HepG2 (cell line): ENCODE data around the gene PIK3R3. TPM values are rescaled to one million over a fixed set of nuclear protein-coding genes. Genes with fewer than 3 reads are reported as not detected.

Experiments used
- ATAC-seq: fragments of 200-7000 bp; cut with Tn5 transposase; 3 replicates; pipeline ENCODE4 v1.9.1; 2020; ENCODE audit warnings: mild to moderate bottlenecking, moderate library complexity
- Bru-seq: library from RNA; stranded (reverse); fragments of 400-500 nt; gene quantifications from one replicate; lab custom pipeline; 2021; lab: Mats Ljungman, UMichigan
- BruChase-seq, 2 experiments: library from RNA; stranded (reverse); fragments of 400-500 nt; gene quantifications; one replicate each; lab custom pipeline; 2021; lab: Mats Ljungman, UMichigan
- BruUV-seq: library from RNA; stranded (reverse); fragments of 400-500 nt; replicated peaks from 2 replicates; lab custom pipeline; 2021; lab: Mats Ljungman, UMichigan
- CTCF ChIA-PET: fragments of 300-600 bp; formaldehyde crosslinking; extraction: SDS; loops from one replicate; lab custom pipeline; 2021; ENCODE audit warnings: low total read pairs, inconsistent platforms, low intra/inter-chr PET ratio; lab: Yijun Ruan, JAX
- POLR2A ChIA-PET: fragments of 350-600 bp; sonication (Branson Sonifier 250); formaldehyde crosslinking; loops from one replicate; lab custom pipeline; 2020; ENCODE audit warnings: antibody characterized with exemption, inconsistent platforms; lab: Yijun Ruan, JAX
- DNase-seq: peaks from one replicate; pipeline ENCODE4 v3.0.0-alpha.2; 2015; ENCODE audit warnings: low spot score
- FAIRE-seq: peaks from 3 replicates; lab custom pipeline; 2011; peaks lifted over from hg19 to GRCh38; lab: Jason Lieb, UNC
- H2AFZ ChIP-seq: one replicate; pipeline ENCODE4 v1.6.1; 2011; ENCODE audit warnings: low read length, inconsistent platforms
- H3K27ac ChIP-seq: fragments of 300-600 bp; 3 replicates; pipeline ENCODE4 v1.8.0; 2011; ENCODE audit warnings: mixed run types, mild to moderate bottlenecking, mixed read lengths, low read length, inconsistent platforms; ENCODE audit not compliant: insufficient read depth; ENCODE audit errors: extremely low read length
- H3K27me3 ChIP-seq, 2 experiments: fragments of 200-600 bp in 1 of 2; 2 replicates in 1 of 2; 3 replicates in 1 of 2; pipeline versions ENCODE4 v1.6.0 to v1.8.0; 2011; ENCODE audit warnings: low read length in 2 of 2, mild to moderate bottlenecking in 2 of 2, moderate library complexity in 2 of 2, inconsistent platforms in 1 of 2; ENCODE audit not compliant: insufficient read depth in 2 of 2, control insufficient read depth in 1 of 2
- H3K36me3 ChIP-seq, 2 experiments: fragments of 200-600 bp in 1 of 2; replicated peaks in 1 of 2; 2 replicates in 1 of 2; 3 replicates in 1 of 2; pipeline versions ENCODE4 v1.5.1 to v1.8.0; 2011; ENCODE audit warnings: low read length in 2 of 2, inconsistent platforms in 1 of 2; ENCODE audit not compliant: insufficient read depth in 2 of 2, control insufficient read depth in 1 of 2
- H3K4me1 ChIP-seq: 2 replicates; pipeline ENCODE4 v1.5.1; 2012; ENCODE audit warnings: low read length, inconsistent platforms; ENCODE audit not compliant: insufficient read depth
- H3K4me2 ChIP-seq: 2 replicates; pipeline ENCODE4 v1.6.0; 2011; ENCODE audit warnings: low read depth, low read length, inconsistent platforms
- H3K4me3 ChIP-seq, 3 experiments: fragments of 200-600 bp in 1 of 3; sonication (generic), shearing (Covaris generic) in 1 of 3; replicated peaks in 1 of 3; 2 replicates each; pipeline ENCODE4 v1.5.1; 2011 to 2016; ENCODE audit warnings: low read length in 3 of 3, inconsistent platforms in 2 of 3, low read depth in 2 of 3, mild to moderate bottlenecking in 2 of 3, control low read depth in 1 of 3, mixed read lengths in 1 of 3; ENCODE audit not compliant: insufficient read depth in 1 of 3
- H3K79me2 ChIP-seq: one replicate; pipeline ENCODE4 v1.6.1; 2011; ENCODE audit warnings: low read length, inconsistent platforms; ENCODE audit not compliant: insufficient read depth
- H3K9ac ChIP-seq: 2 replicates; pipeline ENCODE4 v1.6.0; 2011; ENCODE audit warnings: mild to moderate bottlenecking, low read depth, low read length, inconsistent platforms; ENCODE audit not compliant: insufficient read depth
- H3K9me3 ChIP-seq: 2 replicates; pipeline ENCODE4 v1.5.1; 2012; ENCODE audit warnings: mild to moderate bottlenecking, low read length
- H4K20me1 ChIP-seq: 2 replicates; pipeline ENCODE4 v1.6.0; 2011; ENCODE audit warnings: inconsistent platforms, mild to moderate bottlenecking, low read length, moderate library complexity; ENCODE audit not compliant: insufficient read depth
- AGO1 ChIP-seq: fragments of 200-400 bp; formaldehyde crosslinking; IDR thresholded peaks from 2 replicates; pipeline ENCODE4 v1.6.1; 2017; ENCODE audit warnings: mild to moderate bottlenecking, low read depth, low read length, moderate library complexity; ENCODE audit not compliant: poor library complexity, severe bottlenecking
- ATF4 ChIP-seq, 2 experiments: fragments of 450-650 bp in 1 of 2; sonication (generic) in 1 of 2; formaldehyde crosslinking; IDR thresholded peaks; 2 replicates each; pipeline versions ENCODE4 v1.5.0 to v1.8.0; 2020 to 2022; ENCODE audit warnings: mild to moderate bottlenecking in 1 of 2, missing genetic modification reagents in 1 of 2
- ATRX ChIP-seq: sonication (generic); formaldehyde crosslinking; IDR thresholded peaks from 2 replicates; pipeline ENCODE4 v1.4.0; 2020; ENCODE audit warnings: missing genetic modification reagents, borderline replicate concordance
- DR1 ChIP-seq: sonication (generic); formaldehyde crosslinking; IDR thresholded peaks from 2 replicates; pipeline ENCODE4 v1.8.0; 2021; ENCODE audit warnings: mild to moderate bottlenecking, missing genetic modification reagents, inconsistent platforms
- ELF3 ChIP-seq: IDR thresholded peaks from 2 replicates; pipeline ENCODE4 v1.6.1; 2016; ENCODE audit warnings: missing genetic modification reagents, missing compliant biosample characterization
- MEF2D ChIP-seq: sonication (generic); formaldehyde crosslinking; IDR thresholded peaks from 2 replicates; pipeline ENCODE4 v1.5.1; 2020; ENCODE audit warnings: mild to moderate bottlenecking, missing genetic modification reagents
- ONECUT2 ChIP-seq: sonication (generic); formaldehyde crosslinking; IDR thresholded peaks from 2 replicates; pipeline ENCODE4 v1.4.0; 2020; ENCODE audit warnings: missing genetic modification reagents
- PAWR ChIP-seq: sonication (generic); formaldehyde crosslinking; IDR thresholded peaks from 2 replicates; pipeline ENCODE4 v1.4.0; 2020; ENCODE audit warnings: missing genetic modification reagents, mild to moderate bottlenecking, borderline replicate concordance
- RFXAP ChIP-seq: sonication (generic); formaldehyde crosslinking; IDR thresholded peaks from 2 replicates; pipeline ENCODE4 v1.4.0; 2020; ENCODE audit warnings: missing genetic modification reagents, borderline replicate concordance
- TEAD3 ChIP-seq: optimal IDR thresholded peaks from 2 replicates; pipeline ENCODE3; 2016; ENCODE audit warnings: borderline replicate concordance
- TFDP2 ChIP-seq: sonication (generic); formaldehyde crosslinking; IDR thresholded peaks from 2 replicates; pipeline ENCODE4 v1.4.0; 2020; ENCODE audit warnings: missing genetic modification reagents
- WGBS: methylation state at CpG from one replicate; pipeline ENCODE4 v1.1.6; 2017; ENCODE audit warnings: low lambda C conversion rate; 5-methylcytosine and 5-hydroxymethylcytosine counted together
- in situ Hi-C: cut with HindIII; loops from 2 replicates; pipeline ENCODE4 v1.10.0; 2017; ENCODE audit warnings: low pct_unique_long_range_greater_than_20kb; ENCODE audit not compliant: extremely low pct_ligation_motif_present
- intact Hi-C: fragments of 100-400 bp; cut with micrococcal nuclease; formaldehyde crosslinking; loops from one replicate; pipeline ENCODE4 v1.10.0; 2022; ENCODE audit not compliant: unreplicated experiment
- long read RNA-seq, 2 experiments: library from RNA in 1 of 2; library from polyadenylated mRNA in 1 of 2; stranded (forward) in 1 of 2; unstranded in 1 of 2; transcript quantifications; one replicate each; pipeline ENCODE4 v2.0.0, GENCODE V29; 2019 to 2022
- polyA minus RNA-seq, 3 experiments: library from RNA; depleted of rRNA, polyadenylated mRNA; stranded (reverse); fragments of >200 nt; gene quantifications; 2 replicates each; pipeline ENCODE4 v1.2.3, GENCODE V29; 2011; ENCODE audit warnings: low replicate concordance in 1 of 3
- polyA plus RNA-seq, 8 experiments: library from polyadenylated mRNA; depleted of rRNA in 3 of 8; stranded (reverse) in 7 of 8; unstranded in 1 of 8; fragments of >200 nt; fragmentation: Illumina TruSeq in 4 of 8; extraction: Trizol in 4 of 8; gene quantifications; 2 replicates each; pipeline versions ENCODE4 v1.2.1 to v1.2.3, GENCODE V29; 2011 to 2016; ENCODE audit warnings: low read depth in 4 of 8, missing spikeins in 1 of 8, mixed read lengths in 1 of 8; ENCODE audit not compliant: insufficient read depth in 1 of 8
- total RNA-seq, 5 experiments: library from RNA; depleted of rRNA; stranded (reverse); fragments of >200 nt; fragmentation: Illumina TruSeq; extraction: Trizol; gene quantifications; 2 replicates each; pipeline ENCODE4 v1.2.3, GENCODE V29; 2016; ENCODE audit warnings: low read depth in 1 of 5

PIK3R3 gene
- total RNA-seq (2016; rRNA removed; fragmentation: Illumina TruSeq; extraction: Trizol): 6.9 and 9.7 TPM in 2 replicates
- 7.4 and 9.6 TPM in 2 replicates for total RNA-seq (2016; cell fraction: cytosol; rRNA removed; fragmentation: Illumina TruSeq; extraction: Trizol; ENCODE audit: low read depth)
- 6.5 and 9.3 TPM in 2 replicates for total RNA-seq (2016; cell fraction: insoluble cytoplasmic fraction; rRNA removed; fragmentation: Illumina TruSeq; extraction: Trizol)
- 6.5 and 6.9 TPM in 2 replicates for total RNA-seq (2016; cell fraction: membrane; rRNA removed; fragmentation: Illumina TruSeq; extraction: Trizol)
- 7.1 and 7.2 TPM in 2 replicates for total RNA-seq (2016; cell fraction: nucleus; rRNA removed; fragmentation: Illumina TruSeq; extraction: Trizol)
- 0.31 and 0.37 TPM in 2 replicates for polyA plus RNA-seq (2011; rRNA removed)
- polyA plus RNA-seq (2011; cell fraction: cytosol; rRNA removed): 0.13 and 0.38 TPM in 2 replicates
- polyA plus RNA-seq (2011; cell fraction: nucleus; rRNA removed): 0.28 and 0.32 TPM in 2 replicates
- 0.48 and 0.75 TPM in 2 replicates for polyA plus RNA-seq (2012)
- polyA plus RNA-seq (2016; cell fraction: cytosol; fragmentation: Illumina TruSeq; extraction: Trizol; ENCODE audit: low read depth): 0.50 and 0.64 TPM in 2 replicates
- polyA plus RNA-seq (2016; cell fraction: insoluble cytoplasmic fraction; fragmentation: Illumina TruSeq; extraction: Trizol; ENCODE audit: low read depth): 7.1 and 8.3 TPM in 2 replicates
- polyA plus RNA-seq (2016; cell fraction: membrane; fragmentation: Illumina TruSeq; extraction: Trizol; ENCODE audit: low read depth): 1.2 and 1.7 TPM in 2 replicates
- 4.5 and 5.8 TPM in 2 replicates for polyA plus RNA-seq (2016; cell fraction: nucleus; fragmentation: Illumina TruSeq; extraction: Trizol; ENCODE audit: insufficient read depth, low read depth)
- polyA minus RNA-seq (2011; rRNA and poly(A)+ RNA removed; ENCODE audit: low replicate concordance): 0.66 and 31.7 TPM in 2 replicates
- polyA minus RNA-seq (2011; cell fraction: cytosol; rRNA and poly(A)+ RNA removed): 0.26 and 1.1 TPM in 2 replicates
- polyA minus RNA-seq (2011; cell fraction: nucleus; rRNA and poly(A)+ RNA removed): 0.52 and 0.87 TPM in 2 replicates
- percentile 43 among the genes with signal in this experiment for Bru-seq, nascent RNA
- BruChase-seq, experiment 1, labeled RNA remaining after a 6-hour chase: percentile 50 among the genes with signal in this experiment
- BruChase-seq, experiment 2, labeled RNA remaining after a 2-hour chase: percentile 59 among the genes with signal in this experiment
- long read RNA-seq, experiment 1, full-length matches to known transcripts: 1 of 4 reads
- long read RNA-seq, experiment 1, partial matches to known transcripts: 2 of 4 reads
- long read RNA-seq, experiment 1, other reads (novel, unspliced or antisense): 1 of 4 reads
- long read RNA-seq, experiment 2, partial matches to known transcripts: 0 of 3 reads
- long read RNA-seq, experiment 2, other reads (novel, unspliced or antisense): 3 of 3 reads

- Histone ChIP-seq H2AFZ (peak within 1 kb of the TSS; percentile 83), H3K4me3 (peak within 1 kb of the TSS; percentile 54 to 74 (median 70)), H3K79me2 (peaks cover 4% of the 10 kb centered on the region), H3K27me3 (peaks cover 2 to 16% of the 10 kb centered on the region in 2 experiments; a peak in 3 of 5 replicates), H3K36me3 (no peaks in the 10 kb centered on the region), H4K20me1 (no peaks in the 10 kb centered on the region), H3K9ac (peak within 1 kb of the TSS; percentile 72), H3K9me3 (no peaks in the 10 kb centered on the region), H3K4me1 (peaks cover 30% of the 10 kb centered on the region), H3K27ac (peak within 1 kb of the TSS; percentile 81), H3K4me2 (peak within 1 kb of the TSS; percentile 87)
- ATAC-seq (peak; percentile 96), DNase-seq (peak; percentile 91), FAIRE-seq (peak; percentile 62)
- intact Hi-C loops: no loop called here
- POLR2A ChIA-PET: interaction anchor here (0.7 to 1.3 kb wide), 6 partner anchors 9 to 114 kb away, joined by 3 to 6 read pairs (median 4); partner anchors contain the start of gene POMGNT1
- in situ Hi-C loops: no loop called here
- CTCF ChIA-PET: no interaction called here
- WGBS: under 1% methylated on average over 25 of the region's 55 CpGs
- no TSS peak for BruUV-seq
- peak; percentile 96 for TF ChIP-seq TFDP2 (CRISPR knock-in tag)
- no peak for TF ChIP-seq PAWR
- TF ChIP-seq ATF4 (CRISPR knock-in tag; IDR thresholded peaks at IDR 0.05): peak in 1 of 2 experiments; percentile 92; a peak in 2 of 4 replicates
- peak; percentile 91 for TF ChIP-seq DR1 (CRISPR knock-in tag)
- peak; percentile 87 for TF ChIP-seq TEAD3 (CRISPR knock-in tag)
- TF ChIP-seq MEF2D (CRISPR knock-in tag): peak; percentile 89
- no peak; the same call in 1 of the 2 replicates for TF ChIP-seq ONECUT2 (CRISPR knock-in tag)
- peak; percentile 74; the same call in 1 of the 2 replicates for TF ChIP-seq ELF3 (CRISPR knock-in tag)
- peak; percentile 99 for TF ChIP-seq RFXAP
- no peak for TF ChIP-seq AGO1
- TF ChIP-seq ATRX (CRISPR knock-in tag): no peak
Observed at GRCh38 chr1:46132529-46133180, at the start of gene PIK3R3. TSS of gene PIK3R3 (minus strand) at chr1:46132629. CDS start at chr1:46131952, 677 bp downstream.
